Activated CD8-positive, alpha-beta memory T cell treated with anti-CD3 and anti-CD28 coated beads, Interleukin-2, amount 50 U/mL, for 24 hours (primary cell): Measurements from ENCODE around the gene FBXO8.
"Not testable (repeated sequence)": the region's sequence is repeated elsewhere in the genome, so short reads cannot be mapped to it uniquely, and the experiment has no call there.

Experiments used
- DNase-seq: peaks from one replicate; pipeline ENCODE4 v3.0.0-alpha.2; 2020; ENCODE audit errors: extremely low read depth

The FBXO8 gene

GRCh38 chr4:174283507-174284471 is at the start of gene FBXO8, which contains the start of gene CEP44:
Gene FBXO8 (minus strand): TSS chr4:174283667. CDS start chr4:174263092, 20,575 bp downstream.
Gene CEP44 (plus strand): TSS chr4:174283911. CDS start chr4:174299122, 15,211 bp downstream.
- DNase-seq = peak; percentile 21

GRCh38 chr4:174332741-174333493 is 49.5 kb upstream of the FBXO8 start:
- DNase-seq = no peak

GRCh38 chr4:174324725-174325124 is 41.3 kb upstream of the FBXO8 start:
- DNase-seq = no peak

- no peak for DNase-seq
Measured at GRCh38 chr4:174324236-174324635, 40.8 kb upstream of the FBXO8 start.

GRCh38 chr4:174320494-174321199 is 37.2 kb upstream of the FBXO8 start:
- DNase-seq = no peak

GRCh38 chr4:174318829-174319764 is 35.6 kb upstream of the FBXO8 start:
- no peak for DNase-seq

GRCh38 chr4:174317531-174317930 is 34.1 kb upstream of the FBXO8 start:
- DNase-seq = no peak

GRCh38 chr4:174316954-174317353 is 33.5 kb upstream of the FBXO8 start:
- no peak for DNase-seq

- no peak for DNase-seq
Measured at GRCh38 chr4:174316546-174316945, 33.1 kb upstream of the FBXO8 start.

- DNase-seq = no peak
Measured at GRCh38 chr4:174314770-174315169, 31.3 kb upstream of the FBXO8 start.

- no peak for DNase-seq
Measured at GRCh38 chr4:174314274-174314673, 30.8 kb upstream of the FBXO8 start.

- no peak for DNase-seq
Measured at GRCh38 chr4:174312993-174313392, 29.5 kb upstream of the FBXO8 start.

GRCh38 chr4:174307694-174308093 is 24.2 kb upstream of the FBXO8 start:
- no peak for DNase-seq

GRCh38 chr4:174305961-174306360 is 22.5 kb upstream of the FBXO8 start:
- DNase-seq = no peak

- no peak for DNase-seq
Measured at GRCh38 chr4:174304664-174305063, 21.2 kb upstream of the FBXO8 start.

- DNase-seq = no peak
Measured at GRCh38 chr4:174303687-174304086, 20.2 kb upstream of the FBXO8 start.

- not testable (repeated sequence) for DNase-seq
Measured at GRCh38 chr4:174295142-174295541, 11.7 kb upstream of the FBXO8 start.

GRCh38 chr4:174294641-174295040 is 11.2 kb upstream of the FBXO8 start:
- not testable (repeated sequence) for DNase-seq

GRCh38 chr4:174292473-174292872 is 9.0 kb upstream of the FBXO8 start:
- DNase-seq = no peak

- no peak for DNase-seq
Measured at GRCh38 chr4:174286870-174287269, 3.4 kb upstream of the FBXO8 start.

- no peak for DNase-seq
Measured at GRCh38 chr4:174284487-174284886, 1.0 kb upstream of the FBXO8 start.
